GM12892 (cell line): ENCODE measurements around the gene NKAIN2.
"Not testable (repeated sequence)": the region's sequence is repeated elsewhere in the genome, so short reads cannot be mapped to it uniquely, and the experiment has no call there.

Experiments used
- POLR2A ChIP-seq: IDR thresholded peaks from 2 replicates; pipeline ENCODE4 v1.6.1; 2011; ENCODE audit warnings: low read depth, low read length, control low read depth
- POLR2AphosphoS5 ChIP-seq: IDR thresholded peaks from 2 replicates; pipeline ENCODE4 v1.6.1; 2011; ENCODE audit warnings: low read depth, low read length, control low read depth
- TAF1 ChIP-seq: IDR thresholded peaks from 2 replicates; pipeline ENCODE4 v1.6.1; 2011; ENCODE audit warnings: low read depth, mild to moderate bottlenecking, control low read depth, low read length, borderline replicate concordance

- not testable (repeated sequence) for TF ChIP-seq TAF1, POLR2A, POLR2AphosphoS5
These were observed 760.5 kb downstream of the NKAIN2 start for GRCh38 chr6:124564125-124564524.
